ENCODE measurements around the gene TYR. TPM values are rescaled to one million over a fixed set of nuclear protein-coding genes. Genes with fewer than 3 reads are reported as not detected.
"Not testable (repeated sequence)": the region's sequence is repeated elsewhere in the genome, so short reads cannot be mapped to it uniquely, and the experiment has no call there.

TYR gene
- total RNA-seq, 1 experiment from 2014 or later, result not detected

- POLR2A ChIA-PET; ATAC-seq; H3K9me3 ChIP-seq (ENCODE audit: control insufficient read depth, insufficient read depth, low read depth, low read length); H3K4me1 ChIP-seq (ENCODE audit: control insufficient read depth, insufficient read depth, low read length); H3K27me3 ChIP-seq (ENCODE audit: control insufficient read depth, insufficient read depth, low read length); H3K36me3 ChIP-seq (ENCODE audit: control insufficient read depth, insufficient read depth, low read length); H3K27ac ChIP-seq (ENCODE audit: low read length); H3K4me3 ChIP-seq (ENCODE audit: low read depth in 2 of 2, low read length in 2 of 2); intact Hi-C loops (cut with micrococcal nuclease; ENCODE audit: unreplicated experiment); DNase-seq (ENCODE audit: low read depth, low spot score); BruUV-seq (replicated peaks); in situ Hi-C loops (cut with HindIII; ENCODE audit: low pct_unique_long_range_greater_than_20kb, low sequenced_read_pairs): not testable (repeated sequence)
- CTCF ChIA-PET, result interaction anchor here (0.6 kb wide), 1 partner anchor 148 kb away, joined by 3 read pairs; no protein-coding TSS in a partner anchor
These were observed 108.9 kb downstream of the TYR start for GRCh38 chr11:89286601-89287000.

DNA sequence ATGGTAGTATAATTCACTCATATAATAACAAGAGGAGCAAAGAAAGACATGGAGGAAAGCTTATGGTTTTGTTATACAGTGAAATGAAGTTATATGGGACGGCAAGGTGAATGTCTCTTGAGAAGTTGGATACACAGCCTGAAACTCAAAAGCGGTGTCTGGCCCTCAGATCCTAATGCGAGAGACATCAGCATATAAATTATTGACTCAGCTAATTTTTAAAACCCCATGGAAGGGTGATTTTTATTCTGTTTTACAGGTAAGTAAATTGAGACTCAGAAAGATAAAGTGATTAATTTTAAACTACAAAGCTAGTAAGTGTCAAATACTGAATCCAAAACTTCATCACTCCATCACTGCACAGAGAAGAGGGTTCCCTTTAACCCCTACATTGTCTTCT, 110.3 kb downstream of the TYR start:
- ATAC-seq; POLR2A ChIA-PET; H3K4me1 ChIP-seq (ENCODE audit: control insufficient read depth, insufficient read depth, low read length); CTCF ChIA-PET; intact Hi-C loops (cut with micrococcal nuclease; ENCODE audit: unreplicated experiment); H3K9me3 ChIP-seq (ENCODE audit: control insufficient read depth, insufficient read depth, low read depth, low read length); H3K27me3 ChIP-seq (ENCODE audit: control insufficient read depth, insufficient read depth, low read length); H3K27ac ChIP-seq (ENCODE audit: low read length); BruUV-seq (replicated peaks); DNase-seq (ENCODE audit: low read depth, low spot score); H3K36me3 ChIP-seq (ENCODE audit: control insufficient read depth, insufficient read depth, low read length); H3K4me3 ChIP-seq (ENCODE audit: low read depth in 2 of 2, low read length in 2 of 2); in situ Hi-C loops (cut with HindIII; ENCODE audit: low pct_unique_long_range_greater_than_20kb, low sequenced_read_pairs): not testable (repeated sequence)

GRCh38 chr11:89293965-89294679, 116.4 kb downstream of the TYR start:
- Histone ChIP-seq H3K27me3 (ENCODE audit: control insufficient read depth, insufficient read depth, low read length) (no peaks in the 10 kb centered on the region), H3K36me3 (ENCODE audit: control insufficient read depth, insufficient read depth, low read length) (no peaks in the 10 kb centered on the region), H3K4me3 (ENCODE audit: low read depth in 2 of 2, low read length in 2 of 2) (no peak overlapping the region), H3K4me1 (ENCODE audit: control insufficient read depth, insufficient read depth, low read length) (no peaks in the 10 kb centered on the region), H3K9me3 (ENCODE audit: control insufficient read depth, insufficient read depth, low read depth, low read length) (no peaks in the 10 kb centered on the region), H3K27ac (ENCODE audit: low read length) (no peak overlapping the region)
- CTCF ChIA-PET, result no interaction called here
- BruUV-seq (replicated peaks), result no TSS peak
- DNase-seq (ENCODE audit: low read depth, low spot score), result no peak
- POLR2A ChIA-PET, result no interaction called here
- in situ Hi-C loops (cut with HindIII; ENCODE audit: low pct_unique_long_range_greater_than_20kb, low sequenced_read_pairs), result no loop called here
- intact Hi-C loops (cut with micrococcal nuclease; ENCODE audit: unreplicated experiment), result no loop called here
- no peak for ATAC-seq
- TF ChIP-seq, protein P1, sequence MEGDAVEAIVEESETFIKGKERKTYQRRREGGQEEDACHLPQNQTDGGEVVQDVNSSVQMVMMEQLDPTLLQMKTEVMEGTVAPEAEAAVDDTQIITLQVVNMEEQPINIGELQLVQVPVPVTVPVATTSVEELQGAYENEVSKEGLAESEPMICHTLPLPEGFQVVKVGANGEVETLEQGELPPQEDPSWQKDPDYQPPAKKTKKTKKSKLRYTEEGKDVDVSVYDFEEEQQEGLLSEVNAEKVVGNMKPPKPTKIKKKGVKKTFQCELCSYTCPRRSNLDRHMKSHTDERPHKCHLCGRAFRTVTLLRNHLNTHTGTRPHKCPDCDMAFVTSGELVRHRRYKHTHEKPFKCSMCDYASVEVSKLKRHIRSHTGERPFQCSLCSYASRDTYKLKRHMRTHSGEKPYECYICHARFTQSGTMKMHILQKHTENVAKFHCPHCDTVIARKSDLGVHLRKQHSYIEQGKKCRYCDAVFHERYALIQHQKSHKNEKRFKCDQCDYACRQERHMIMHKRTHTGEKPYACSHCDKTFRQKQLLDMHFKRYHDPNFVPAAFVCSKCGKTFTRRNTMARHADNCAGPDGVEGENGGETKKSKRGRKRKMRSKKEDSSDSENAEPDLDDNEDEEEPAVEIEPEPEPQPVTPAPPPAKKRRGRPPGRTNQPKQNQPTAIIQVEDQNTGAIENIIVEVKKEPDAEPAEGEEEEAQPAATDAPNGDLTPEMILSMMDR (IDR thresholded peaks at IDR 0.05), result no peak
- TF ChIP-seq, protein P2, sequence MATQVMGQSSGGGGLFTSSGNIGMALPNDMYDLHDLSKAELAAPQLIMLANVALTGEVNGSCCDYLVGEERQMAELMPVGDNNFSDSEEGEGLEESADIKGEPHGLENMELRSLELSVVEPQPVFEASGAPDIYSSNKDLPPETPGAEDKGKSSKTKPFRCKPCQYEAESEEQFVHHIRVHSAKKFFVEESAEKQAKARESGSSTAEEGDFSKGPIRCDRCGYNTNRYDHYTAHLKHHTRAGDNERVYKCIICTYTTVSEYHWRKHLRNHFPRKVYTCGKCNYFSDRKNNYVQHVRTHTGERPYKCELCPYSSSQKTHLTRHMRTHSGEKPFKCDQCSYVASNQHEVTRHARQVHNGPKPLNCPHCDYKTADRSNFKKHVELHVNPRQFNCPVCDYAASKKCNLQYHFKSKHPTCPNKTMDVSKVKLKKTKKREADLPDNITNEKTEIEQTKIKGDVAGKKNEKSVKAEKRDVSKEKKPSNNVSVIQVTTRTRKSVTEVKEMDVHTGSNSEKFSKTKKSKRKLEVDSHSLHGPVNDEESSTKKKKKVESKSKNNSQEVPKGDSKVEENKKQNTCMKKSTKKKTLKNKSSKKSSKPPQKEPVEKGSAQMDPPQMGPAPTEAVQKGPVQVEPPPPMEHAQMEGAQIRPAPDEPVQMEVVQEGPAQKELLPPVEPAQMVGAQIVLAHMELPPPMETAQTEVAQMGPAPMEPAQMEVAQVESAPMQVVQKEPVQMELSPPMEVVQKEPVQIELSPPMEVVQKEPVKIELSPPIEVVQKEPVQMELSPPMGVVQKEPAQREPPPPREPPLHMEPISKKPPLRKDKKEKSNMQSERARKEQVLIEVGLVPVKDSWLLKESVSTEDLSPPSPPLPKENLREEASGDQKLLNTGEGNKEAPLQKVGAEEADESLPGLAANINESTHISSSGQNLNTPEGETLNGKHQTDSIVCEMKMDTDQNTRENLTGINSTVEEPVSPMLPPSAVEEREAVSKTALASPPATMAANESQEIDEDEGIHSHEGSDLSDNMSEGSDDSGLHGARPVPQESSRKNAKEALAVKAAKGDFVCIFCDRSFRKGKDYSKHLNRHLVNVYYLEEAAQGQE (IDR thresholded peaks at IDR 0.05; ENCODE audit: insufficient read depth in 1 of 2, low read depth in 2 of 2, low read length in 1 of 2), result no peak
- TF ChIP-seq POLR2AphosphoS5 (IDR thresholded peaks at IDR 0.05; ENCODE audit: low read depth, low read length) (no peak), SIN3A (IDR thresholded peaks at IDR 0.05; ENCODE audit: borderline replicate concordance, insufficient read depth, low read depth, low read length) (no peak), TCF7L2 (IDR thresholded peaks at IDR 0.05; ENCODE audit: low read depth, low read length) (no peak)

- not testable (repeated sequence) for BruUV-seq (replicated peaks)
These were observed 117.3 kb downstream of the TYR start for GRCh38 chr11:89295023-89295422.

DNA sequence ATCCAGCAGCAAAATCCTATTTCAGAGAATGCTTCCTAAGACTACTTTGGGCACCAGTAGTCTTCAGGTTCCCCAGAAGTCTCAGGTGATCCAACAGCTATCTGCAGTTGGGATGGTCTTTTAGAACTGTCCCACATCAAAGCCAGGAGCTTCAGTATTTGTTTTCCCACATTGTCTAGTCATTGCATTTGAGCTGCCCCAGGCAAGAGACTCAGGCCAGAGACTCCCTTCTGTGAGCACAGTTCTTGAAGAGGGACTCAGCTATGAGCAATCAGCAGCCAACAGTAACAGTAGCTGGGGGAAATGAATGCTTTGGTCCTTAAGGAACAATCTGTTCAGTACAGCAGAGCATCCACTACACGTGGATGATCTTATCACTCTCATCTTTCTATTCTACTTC, 125.4 kb downstream of the TYR start:
- DNase-seq (ENCODE audit: low read depth, low spot score); H3K4me1 ChIP-seq (ENCODE audit: control insufficient read depth, insufficient read depth, low read length); H3K4me3 ChIP-seq (ENCODE audit: low read depth in 2 of 2, low read length in 2 of 2); H3K27me3 ChIP-seq (ENCODE audit: control insufficient read depth, insufficient read depth, low read length); intact Hi-C loops (cut with micrococcal nuclease; ENCODE audit: unreplicated experiment); CTCF ChIA-PET; H3K36me3 ChIP-seq (ENCODE audit: control insufficient read depth, insufficient read depth, low read length); POLR2A ChIA-PET; H3K27ac ChIP-seq (ENCODE audit: low read length); ATAC-seq; H3K9me3 ChIP-seq (ENCODE audit: control insufficient read depth, insufficient read depth, low read depth, low read length); in situ Hi-C loops (cut with HindIII; ENCODE audit: low pct_unique_long_range_greater_than_20kb, low sequenced_read_pairs); BruUV-seq (replicated peaks): not testable (repeated sequence)

More at GRCh38 chr11:89295023-89295422, 117.3 kb downstream of the TYR start:
- H3K27me3 ChIP-seq (ENCODE audit: control insufficient read depth, insufficient read depth, low read length); intact Hi-C loops (cut with micrococcal nuclease; ENCODE audit: unreplicated experiment); H3K4me1 ChIP-seq (ENCODE audit: control insufficient read depth, insufficient read depth, low read length); ATAC-seq; DNase-seq (ENCODE audit: low read depth, low spot score); H3K36me3 ChIP-seq (ENCODE audit: control insufficient read depth, insufficient read depth, low read length); POLR2A ChIA-PET; CTCF ChIA-PET; H3K9me3 ChIP-seq (ENCODE audit: control insufficient read depth, insufficient read depth, low read depth, low read length); H3K27ac ChIP-seq (ENCODE audit: low read length); in situ Hi-C loops (cut with HindIII; ENCODE audit: low pct_unique_long_range_greater_than_20kb, low sequenced_read_pairs); H3K4me3 ChIP-seq (ENCODE audit: low read depth in 2 of 2, low read length in 2 of 2): not testable (repeated sequence)
